Measurements from ENCODE around the gene NMNAT1. TPM values are rescaled to one million over a fixed set of nuclear protein-coding genes. Genes with fewer than 3 reads are reported as not detected.
A peak's percentile ranks its signal among the peaks of the same experiment; 100 is the strongest.

The NMNAT1 gene
- total RNA-seq, 2 donors from 2014 or later, result 10.0 to 13.9 TPM

GRCh38 chr1:9903801-9904527 is 39.3 kb upstream of the NMNAT1 start:
- Histone ChIP-seq H3K4me1 (peaks cover 0 to 66% of the 10 kb centered on the region in 2 donors), H3K27ac (peak overlapping the region; percentile 85 to 94), H3K9me3 (no peaks in the 10 kb centered on the region)

GRCh38 chr1:9904596-9904995 is 38.7 kb upstream of the NMNAT1 start:
- Histone ChIP-seq H3K36me3 (no peaks in the 10 kb centered on the region), H3K27ac (peak overlapping the region; percentile 85 to 94), H3K4me3 (no peak overlapping the region), H3K27me3 (no peaks in the 10 kb centered on the region), H3K4me1 (peaks cover 0 to 71% of the 10 kb centered on the region in 2 donors), H3K9me3 (no peaks in the 10 kb centered on the region)
- TF ChIP-seq CTCF (IDR thresholded peaks at IDR 0.05), result no peak
- DNase-seq (ENCODE audit: low spot score), result no peak

More at GRCh38 chr1:9903801-9904527, 39.3 kb upstream of the NMNAT1 start:
- no peak for DNase-seq (ENCODE audit: low spot score)
- no peak overlapping the region for H3K4me3 ChIP-seq
- H3K27me3 ChIP-seq, result no peaks in the 10 kb centered on the region
- no peaks in the 10 kb centered on the region for H3K36me3 ChIP-seq
- no peak for TF ChIP-seq CTCF (IDR thresholded peaks at IDR 0.05)

DNA sequence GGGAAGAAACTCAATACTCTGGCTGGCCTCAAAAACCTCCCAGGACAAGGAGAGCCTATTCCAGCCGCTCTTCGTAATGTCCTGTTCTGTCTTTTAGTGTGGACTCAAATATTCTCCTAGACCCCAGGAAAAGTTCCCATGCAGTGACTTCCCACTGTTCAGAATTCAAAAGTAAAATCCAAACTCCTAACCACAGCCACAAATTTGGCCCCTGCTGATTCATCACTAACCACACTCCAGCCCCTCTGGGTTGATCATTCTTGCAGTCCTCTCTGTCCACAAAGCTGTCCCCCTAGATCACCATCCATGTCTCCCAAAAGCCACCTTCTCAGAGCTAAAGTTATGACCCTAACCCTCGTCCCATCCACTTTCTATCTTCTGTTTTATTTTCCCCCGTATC is 38.3 kb upstream of the NMNAT1 start:
- no peak for TF ChIP-seq CTCF (IDR thresholded peaks at IDR 0.05)
- H3K36me3 ChIP-seq, result no peaks in the 10 kb centered on the region
- H3K4me3 ChIP-seq, result no peak overlapping the region
- peak overlapping the region; percentile 85 to 94 for H3K27ac ChIP-seq
- H3K4me1 ChIP-seq, result peaks cover 0 to 67% of the 10 kb centered on the region in 2 donors
- H3K9me3 ChIP-seq, result no peaks in the 10 kb centered on the region
- H3K27me3 ChIP-seq, result no peaks in the 10 kb centered on the region
- DNase-seq (ENCODE audit: low spot score), result no peak

GRCh38 chr1:9906466-9906865 is 36.8 kb upstream of the NMNAT1 start:
- no peak for TF ChIP-seq CTCF (IDR thresholded peaks at IDR 0.05)
- DNase-seq (ENCODE audit: low spot score), result no peak
- H3K27me3 ChIP-seq, result no peaks in the 10 kb centered on the region
- H3K9me3 ChIP-seq, result no peaks in the 10 kb centered on the region
- peaks cover 0 to 57% of the 10 kb centered on the region in 2 donors for H3K4me1 ChIP-seq
- no peak overlapping the region for H3K27ac ChIP-seq
- H3K4me3 ChIP-seq, result no peak overlapping the region
- no peaks in the 10 kb centered on the region for H3K36me3 ChIP-seq

DNA sequence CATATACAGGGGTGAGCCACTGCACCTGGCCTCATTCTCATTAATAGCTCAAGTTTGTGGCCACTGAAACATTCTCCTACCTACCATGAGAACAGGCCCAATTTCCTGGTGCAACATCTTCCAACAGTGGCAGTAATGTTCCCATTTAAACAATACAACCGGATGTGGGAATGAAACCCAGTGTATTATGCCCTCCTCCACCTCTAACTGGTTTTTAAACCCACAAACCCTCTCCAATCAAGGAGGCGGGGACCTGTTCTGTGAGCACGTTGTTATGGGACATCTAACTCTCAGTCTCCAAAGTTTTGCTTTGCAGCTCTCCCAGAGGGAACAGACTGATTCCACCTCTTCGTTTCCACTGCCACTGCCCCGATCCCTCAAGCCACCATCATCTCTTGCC is 35.8 kb upstream of the NMNAT1 start:
- Histone ChIP-seq H3K4me1 (peaks cover 0 to 51% of the 10 kb centered on the region in 2 donors), H3K27me3 (no peaks in the 10 kb centered on the region), H3K9me3 (no peaks in the 10 kb centered on the region), H3K36me3 (no peaks in the 10 kb centered on the region), H3K4me3 (no peak overlapping the region), H3K27ac (no peak overlapping the region)
- no peak for DNase-seq (ENCODE audit: low spot score)
- no peak for TF ChIP-seq CTCF (IDR thresholded peaks at IDR 0.05)

- DNase-seq (ENCODE audit: low spot score), result no peak
- Histone ChIP-seq H3K4me1 (peaks cover 0 to 37% of the 10 kb centered on the region in 2 donors), H3K27me3 (no peaks in the 10 kb centered on the region), H3K36me3 (no peaks in the 10 kb centered on the region), H3K4me3 (peak overlapping the region; percentile 81 to 89), H3K9me3 (no peaks in the 10 kb centered on the region), H3K27ac (peak overlapping the region; percentile 84 to 91)
- no peak for TF ChIP-seq CTCF (IDR thresholded peaks at IDR 0.05)
Measured at GRCh38 chr1:9908871-9909233, 34.4 kb upstream of the NMNAT1 start.

Data from right atrium auricular region (tissue), 2 donors.